ENCODE data around the gene RCCD1.

RCCD1 gene

DNA sequence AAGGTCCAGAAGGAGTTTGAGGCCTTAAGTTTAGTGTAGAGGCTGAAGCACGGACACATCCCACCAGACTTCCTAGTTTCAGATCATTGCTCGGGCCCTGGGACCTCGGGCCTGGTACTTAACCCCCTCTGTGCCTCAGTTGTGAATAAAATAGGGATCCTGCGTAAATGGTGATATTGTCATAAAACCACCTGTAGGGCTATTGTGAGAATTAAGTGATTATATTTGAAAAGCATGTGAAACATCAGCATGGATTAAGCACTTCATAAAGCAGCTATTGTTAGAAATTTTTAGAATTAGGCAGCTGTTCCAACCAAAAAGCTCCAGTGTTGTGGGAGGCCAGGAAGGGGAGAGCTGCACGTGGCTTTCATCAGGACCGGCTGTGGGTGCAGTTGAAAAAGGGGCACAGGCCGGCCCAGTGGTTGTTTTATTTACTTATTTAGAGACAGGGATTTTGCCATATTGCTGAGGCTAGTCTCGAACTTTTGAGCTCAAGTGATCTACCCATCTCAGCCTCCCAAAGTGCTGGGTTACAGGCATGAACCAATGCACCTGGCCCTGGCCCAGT, 4.4 kb downstream of the RCCD1 start:
- TF ChIP-seq ZNF274 (IDR thresholded peaks at IDR 0.05; ENCODE audit: low read depth, low read length) = no peak
- no peak overlapping the region for H3K4me3 ChIP-seq (ENCODE audit: low read length)

DNA sequence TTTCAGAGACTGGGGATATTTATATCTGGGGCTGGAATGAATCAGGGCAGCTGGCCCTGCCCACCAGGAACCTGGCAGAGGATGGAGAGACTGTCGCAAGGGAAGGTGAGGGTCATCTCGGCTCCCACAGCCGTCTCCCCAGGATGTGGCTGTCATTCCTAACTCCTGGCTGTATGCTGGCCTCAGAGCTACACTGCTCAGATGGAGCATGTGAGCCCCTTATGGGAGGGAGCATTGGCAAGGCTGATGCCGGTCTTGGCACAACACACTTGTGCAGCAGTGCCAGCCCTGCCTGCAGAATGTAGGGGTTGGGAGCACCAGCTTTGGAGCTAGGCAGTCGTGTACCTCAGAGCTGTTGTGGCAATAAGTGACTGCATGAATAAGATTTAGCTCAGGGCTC, 5.2 kb downstream of the RCCD1 start:
- H3K4me3 ChIP-seq (ENCODE audit: low read length) = no peak overlapping the region
- no peak for TF ChIP-seq ZNF274 (IDR thresholded peaks at IDR 0.05; ENCODE audit: low read depth, low read length)

DNA sequence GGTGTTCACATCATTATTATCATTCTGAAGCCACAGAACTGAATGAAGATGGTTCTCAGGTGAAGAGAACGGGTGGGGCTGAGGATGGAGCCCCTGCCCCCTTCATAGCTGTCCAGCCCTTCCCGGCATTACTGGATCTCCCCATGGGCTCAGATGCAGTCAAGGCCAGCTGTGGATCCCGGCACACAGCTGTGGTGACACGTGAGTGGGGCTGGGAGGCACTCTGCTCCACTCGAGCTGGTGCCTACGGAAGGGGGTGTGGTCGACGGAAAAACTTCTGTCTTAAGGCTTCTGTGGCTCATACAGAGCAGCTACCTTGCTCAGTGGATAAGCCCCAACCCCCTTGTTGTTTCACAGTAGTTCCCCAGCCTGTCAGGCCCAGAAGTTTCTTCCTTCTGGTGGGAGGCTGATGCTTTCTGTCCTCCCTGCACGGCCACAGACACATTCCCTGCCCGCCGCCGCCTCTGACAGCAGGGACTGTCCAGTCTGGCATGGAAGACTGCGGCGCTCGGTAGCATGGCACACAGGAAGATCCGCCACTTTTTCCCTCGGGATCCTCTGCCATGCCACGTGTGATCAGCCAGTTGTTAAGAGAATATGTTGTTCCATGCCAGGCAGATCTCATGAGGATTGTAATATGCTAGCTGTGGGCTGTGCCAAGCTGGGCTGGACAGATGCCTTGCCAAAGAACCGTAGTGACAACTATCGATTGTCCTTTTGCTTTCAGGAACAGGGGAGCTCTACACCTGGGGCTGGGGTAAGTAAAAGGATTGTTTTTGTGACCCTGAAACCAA, 5.8 kb downstream of the RCCD1 start:
- H3K4me3 ChIP-seq (ENCODE audit: low read length) = no peak overlapping the region
- TF ChIP-seq ZNF274 (IDR thresholded peaks at IDR 0.05; ENCODE audit: low read depth, low read length) = no peak

DNA sequence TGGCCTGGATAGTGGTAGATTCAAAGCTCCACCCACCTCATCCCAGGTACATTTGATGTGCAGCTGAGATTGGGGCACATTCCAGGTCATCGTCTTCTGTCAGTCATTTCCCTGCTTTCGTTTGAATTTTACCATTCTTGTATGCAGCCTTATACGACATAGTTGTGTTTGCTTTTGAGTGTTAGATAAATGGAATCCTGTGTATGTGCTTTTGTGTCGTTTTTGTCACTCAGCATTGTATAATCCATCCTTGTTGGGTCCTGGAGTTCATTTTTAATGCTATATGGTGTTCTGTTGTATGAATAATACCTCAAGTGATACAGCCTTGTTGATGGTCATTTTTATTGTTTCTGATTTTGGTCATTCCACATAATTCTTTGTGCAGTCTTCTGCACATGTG, 7.3 kb downstream of the RCCD1 start:
- H3K4me3 ChIP-seq (ENCODE audit: low read length) = no peak overlapping the region
- no peak for TF ChIP-seq ZNF274 (IDR thresholded peaks at IDR 0.05; ENCODE audit: low read depth, low read length)

DNA sequence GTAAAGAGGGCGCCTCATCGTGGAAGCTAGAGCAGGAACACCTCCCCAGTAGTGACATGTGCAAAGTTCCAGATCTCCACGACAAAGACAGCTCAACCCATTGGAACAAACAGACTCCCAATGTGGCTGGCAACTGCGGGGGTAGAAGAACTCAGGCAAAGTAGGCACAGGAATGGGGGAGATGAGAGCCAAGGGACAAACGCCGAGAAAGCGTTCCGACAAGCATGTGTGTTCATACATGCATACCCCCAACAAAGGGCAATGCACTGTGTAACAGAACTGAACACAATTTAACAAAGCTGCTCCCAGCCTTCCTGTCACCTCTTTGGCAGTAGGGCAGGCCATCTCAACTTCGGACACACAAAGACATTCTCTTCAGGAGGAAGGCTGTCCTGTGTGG, 11.6 kb downstream of the RCCD1 start:
- no peak for TF ChIP-seq ZNF274 (IDR thresholded peaks at IDR 0.05; ENCODE audit: low read depth, low read length)

DNA sequence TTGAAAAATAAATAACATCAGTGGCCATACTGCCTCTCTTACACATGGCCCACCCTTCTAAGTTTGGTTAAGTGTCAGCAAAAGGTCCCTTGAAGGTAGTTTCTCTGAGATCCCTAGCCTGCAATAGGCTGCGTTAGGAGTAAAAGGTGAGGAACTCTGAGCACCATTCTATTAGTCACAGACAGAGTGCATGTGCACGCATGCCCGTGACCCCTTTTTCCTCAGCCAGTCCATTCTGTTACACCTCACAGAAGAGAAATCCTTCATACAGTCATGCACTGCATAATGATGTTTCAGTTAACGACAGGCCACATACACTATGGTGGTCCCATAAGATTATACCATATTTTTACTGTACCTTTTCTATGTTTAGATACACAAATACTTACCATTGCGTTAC, 12.5 kb downstream of the RCCD1 start:
- H3K4me3 ChIP-seq (ENCODE audit: low read length) = no peak overlapping the region
- TF ChIP-seq ZNF274 (IDR thresholded peaks at IDR 0.05; ENCODE audit: low read depth, low read length) = no peak

More for the DNA sequence above, 11.6 kb downstream of the RCCD1 start:
- no peak overlapping the region for H3K4me3 ChIP-seq (ENCODE audit: low read length)

DNA sequence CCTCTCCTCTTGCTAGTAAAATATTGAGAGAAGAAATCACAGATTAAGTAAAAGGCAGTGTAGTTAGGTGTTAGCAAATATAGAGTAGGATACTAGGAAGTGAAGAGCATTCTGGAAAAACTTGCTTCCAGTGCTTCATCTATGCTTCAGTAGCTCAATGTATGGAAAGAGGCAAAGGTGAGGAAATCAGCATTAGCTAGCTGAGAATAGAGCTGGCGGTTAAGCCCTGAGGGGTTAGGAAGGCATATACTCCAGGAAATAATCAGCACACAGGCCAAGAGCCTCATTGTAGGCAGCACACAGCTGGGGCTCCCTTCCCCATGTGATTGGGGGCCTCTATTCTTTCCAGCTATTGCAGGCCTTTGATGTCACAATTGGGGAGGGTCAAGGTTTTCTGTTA, 13.8 kb downstream of the RCCD1 start:
- no peak for TF ChIP-seq ZNF274 (IDR thresholded peaks at IDR 0.05; ENCODE audit: low read depth, low read length)
- H3K4me3 ChIP-seq (ENCODE audit: low read length) = no peak overlapping the region

DNA sequence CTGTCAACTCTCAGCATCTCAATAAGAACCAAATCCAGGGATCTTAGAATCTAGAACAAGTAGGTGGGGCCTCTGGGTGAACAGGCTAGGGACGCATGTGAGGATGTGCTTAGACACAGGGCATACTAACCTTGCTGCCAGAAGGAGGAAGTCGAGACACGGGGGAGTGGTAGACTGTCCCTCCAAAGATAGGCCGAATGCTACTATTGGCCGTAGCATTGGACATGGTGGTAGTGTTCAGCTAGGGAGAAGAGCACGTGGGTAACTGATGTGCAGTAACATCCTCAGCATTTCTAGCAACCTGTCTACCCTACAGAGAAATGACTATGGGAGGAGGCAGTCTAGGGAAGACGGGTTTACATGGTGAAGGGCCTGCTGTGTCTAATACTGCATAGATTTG, 15.6 kb downstream of the RCCD1 start:
- no peak overlapping the region for H3K4me3 ChIP-seq (ENCODE audit: low read length)
- no peak for TF ChIP-seq ZNF274 (IDR thresholded peaks at IDR 0.05; ENCODE audit: low read depth, low read length)

DNA sequence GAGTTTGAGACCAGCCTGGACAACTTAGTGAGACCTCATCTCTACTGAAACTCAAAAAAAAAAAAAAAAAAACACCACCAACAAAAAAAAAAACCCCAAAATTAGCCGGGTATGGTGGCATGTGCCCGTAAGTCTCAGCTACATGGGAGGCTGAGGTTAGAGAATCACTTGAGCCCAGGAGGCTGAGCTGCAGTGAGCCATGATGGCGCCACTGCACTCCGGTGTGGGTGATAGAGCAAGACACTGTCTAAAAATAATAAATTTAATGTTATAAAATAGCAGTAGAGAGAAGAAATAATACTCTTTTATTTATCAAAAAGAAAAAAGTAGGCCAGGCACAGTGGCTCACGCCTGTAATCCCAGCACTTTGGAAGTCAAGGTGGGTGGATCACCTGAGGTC, 17.4 kb downstream of the RCCD1 start:
- H3K4me3 ChIP-seq (ENCODE audit: low read length) = no peak overlapping the region
- TF ChIP-seq ZNF274 (IDR thresholded peaks at IDR 0.05; ENCODE audit: low read depth, low read length) = no peak

DNA sequence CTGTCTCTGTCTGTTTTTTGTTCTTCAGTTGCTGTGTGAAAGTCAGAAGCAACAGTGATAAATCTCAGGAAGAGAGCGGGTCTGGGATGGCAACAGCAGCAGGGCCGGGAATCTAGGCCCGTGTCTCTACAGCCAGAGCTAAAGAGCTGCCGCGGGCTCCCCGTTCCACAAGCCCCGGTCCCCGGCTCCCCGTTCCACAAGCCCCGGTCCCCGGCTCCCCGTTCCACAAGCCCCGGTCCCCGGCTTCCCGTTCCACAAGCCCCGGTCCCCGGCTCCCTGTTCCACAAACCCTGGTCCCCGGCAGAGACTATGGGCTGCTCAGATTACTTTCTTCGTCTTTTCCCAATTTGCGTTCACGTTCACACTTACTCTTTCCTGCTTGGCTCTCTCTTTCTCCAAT, 19.5 kb downstream of the RCCD1 start:
- no peak overlapping the region for H3K4me3 ChIP-seq (ENCODE audit: low read length)
- TF ChIP-seq ZNF274 (IDR thresholded peaks at IDR 0.05; ENCODE audit: low read depth, low read length) = no peak

DNA sequence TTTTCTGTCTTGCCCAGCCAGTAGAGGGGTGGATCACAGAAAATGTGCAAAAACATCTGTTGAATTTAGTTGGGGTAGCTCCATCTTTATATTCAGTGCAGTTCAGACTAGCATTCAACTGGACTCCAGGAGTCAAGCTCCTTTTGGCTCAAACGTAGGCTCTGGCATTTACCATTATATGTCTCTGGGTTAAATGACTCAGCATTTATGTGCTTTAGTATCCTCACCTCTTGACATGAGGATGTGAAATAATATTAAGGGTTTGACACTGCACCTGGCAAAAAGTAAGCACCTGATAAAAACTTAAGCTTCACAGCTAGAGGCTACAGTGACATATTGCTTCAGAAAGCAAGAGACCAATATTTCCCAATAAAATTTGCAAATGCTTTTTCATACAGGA, 24.9 kb downstream of the RCCD1 start:
- TF ChIP-seq ZNF274 (IDR thresholded peaks at IDR 0.05; ENCODE audit: low read depth, low read length) = no peak

DNA sequence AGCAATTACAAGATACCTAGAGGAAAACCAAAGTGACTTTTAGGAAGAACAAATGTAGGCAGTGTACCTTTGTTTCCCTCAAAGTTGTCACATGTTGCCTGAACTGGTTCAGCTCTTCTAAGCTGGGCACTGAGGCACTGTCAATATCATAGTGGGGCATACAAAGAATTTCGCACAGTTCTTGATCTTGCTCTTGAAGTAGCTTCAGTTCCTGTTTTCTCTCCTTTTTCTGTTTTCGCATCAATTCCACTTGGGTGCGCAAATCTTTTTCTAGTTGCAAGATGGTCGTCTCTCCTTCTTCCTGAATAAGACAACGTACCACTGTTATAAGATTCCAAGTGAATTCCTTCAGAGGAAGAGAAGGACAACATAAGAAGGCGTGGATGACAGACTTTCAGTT, 27.0 kb downstream of the RCCD1 start:
- H3K4me3 ChIP-seq (ENCODE audit: low read length) = no peak overlapping the region
- TF ChIP-seq ZNF274 (IDR thresholded peaks at IDR 0.05; ENCODE audit: low read depth, low read length) = no peak

More for the DNA sequence above, 24.9 kb downstream of the RCCD1 start:
- no peak overlapping the region for H3K4me3 ChIP-seq (ENCODE audit: low read length)

DNA sequence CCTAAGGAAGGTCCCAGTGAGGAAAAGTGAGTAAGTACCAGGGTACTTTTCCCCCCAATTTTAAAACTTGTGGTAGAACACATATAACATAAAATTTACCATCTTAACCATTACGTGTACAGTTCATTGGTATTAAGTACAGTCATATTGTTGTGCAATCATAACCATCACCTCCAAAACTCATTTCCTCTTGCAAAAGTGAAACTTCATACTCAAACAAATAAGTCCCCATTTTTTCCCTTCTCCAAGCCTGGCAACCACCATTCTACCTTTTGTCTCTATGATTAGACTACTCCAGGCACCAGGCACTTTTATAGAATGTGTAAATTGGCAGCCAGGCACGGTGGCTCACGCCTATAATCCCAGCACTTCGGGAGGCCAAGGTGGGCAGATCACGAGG, 27.5 kb downstream of the RCCD1 start:
- no peak for TF ChIP-seq ZNF274 (IDR thresholded peaks at IDR 0.05; ENCODE audit: low read depth, low read length)

DNA sequence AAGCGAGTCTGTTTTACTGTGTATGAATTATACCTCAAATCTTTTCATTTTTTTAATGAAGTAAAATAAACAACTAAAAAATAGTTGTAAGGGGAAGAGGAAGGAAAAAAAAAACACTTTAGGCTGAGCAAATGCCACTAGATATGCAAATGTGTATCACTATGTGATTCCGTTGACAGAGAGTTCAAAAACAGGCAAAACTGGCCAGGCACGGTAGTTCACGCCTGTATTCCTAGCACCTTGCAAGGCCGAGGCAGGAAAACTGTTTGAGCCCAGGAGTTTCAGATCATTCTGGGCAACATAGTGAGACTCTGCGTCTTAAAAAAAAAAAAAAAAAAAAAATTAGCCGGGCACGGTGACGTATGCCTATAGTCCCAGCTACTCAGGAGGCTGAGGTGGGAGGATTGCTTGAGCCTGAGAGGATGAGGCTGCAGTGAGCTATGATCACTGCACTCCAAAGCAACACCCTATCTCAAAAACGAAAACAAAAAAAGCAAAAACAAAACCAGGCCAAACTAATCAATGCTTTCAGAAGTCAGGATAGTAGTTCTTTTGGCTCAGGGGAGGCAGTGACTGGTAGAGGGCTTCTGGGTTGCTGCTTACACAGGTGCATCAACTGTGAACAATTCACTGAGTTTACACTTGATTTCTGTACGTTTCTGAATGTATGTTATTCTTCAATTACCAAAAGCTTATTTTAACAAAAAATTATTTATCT, 32.3 kb downstream of the RCCD1 start:
- H3K4me3 ChIP-seq (ENCODE audit: low read length) = no peak overlapping the region
- no peak for TF ChIP-seq ZNF274 (IDR thresholded peaks at IDR 0.05; ENCODE audit: low read depth, low read length)

More for the DNA sequence above, 27.5 kb downstream of the RCCD1 start:
- H3K4me3 ChIP-seq (ENCODE audit: low read length) = no peak overlapping the region

DNA sequence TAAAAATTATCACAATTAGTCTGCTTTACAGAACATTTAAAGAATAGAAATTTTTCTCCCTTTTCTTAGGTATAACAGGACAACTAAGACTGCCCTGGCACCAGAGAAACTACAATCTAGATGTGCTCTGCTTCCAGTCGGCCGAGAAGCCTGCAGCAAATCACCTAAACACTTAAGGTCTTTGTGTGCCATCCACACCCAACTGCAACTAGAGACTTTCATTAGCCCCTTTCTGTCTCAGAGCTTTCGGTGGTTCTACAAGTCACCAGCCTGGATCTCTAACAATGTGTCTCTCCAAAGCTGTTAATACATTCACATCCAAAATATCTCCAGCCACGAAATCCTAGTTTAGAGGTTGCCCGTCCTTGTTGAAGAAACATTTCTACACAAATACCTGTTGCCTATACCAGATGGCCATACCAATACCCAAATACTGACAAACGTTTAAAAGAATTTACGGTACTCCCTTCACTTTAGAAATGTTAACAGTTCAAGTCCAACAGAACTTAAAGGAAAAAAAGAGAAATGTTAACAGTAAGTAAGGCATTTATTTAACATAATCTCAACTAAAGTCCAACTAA, 33.0 kb downstream of the RCCD1 start:
- no peak for TF ChIP-seq ZNF274 (IDR thresholded peaks at IDR 0.05; ENCODE audit: low read depth, low read length)
- no peak overlapping the region for H3K4me3 ChIP-seq (ENCODE audit: low read length)

All from GM08714 (cell line).